Transverse colon (tissue), 4 donors: ENCODE measurements around the gene ITPR2. TPM values are rescaled to one million over a fixed set of nuclear protein-coding genes. Genes with fewer than 3 reads are reported as not detected.
"Not testable (repeated sequence)": the region's sequence is repeated elsewhere in the genome, so short reads cannot be mapped to it uniquely, and the experiment has no call there.

ENCODE experiments used
- DNase-seq: peaks from one replicate; pipeline ENCODE4 v3.0.0-alpha.2; 2019
- H3K27ac ChIP-seq, 4 donors: fragments of 200-600 bp; sonication (generic); 2 replicates each; pipeline ENCODE4 v1.5.1; 2016 to 2018; ENCODE audit warnings: inconsistent platforms in 4 of 4
- H3K27me3 ChIP-seq: fragments of 200-600 bp; sonication (generic); 2 replicates; pipeline ENCODE4 v1.5.1; 2017; ENCODE audit warnings: inconsistent platforms
- H3K36me3 ChIP-seq, 4 donors: fragments of 200-600 bp; sonication (generic); 2 replicates each; pipeline ENCODE4 v1.5.1; 2017 to 2019; ENCODE audit warnings: inconsistent platforms in 4 of 4
- H3K4me1 ChIP-seq, 4 donors: fragments of 200-600 bp; sonication (generic); 2 replicates each; pipeline ENCODE4 v1.5.1; 2017 to 2020; ENCODE audit warnings: inconsistent platforms in 4 of 4
- H3K4me3 ChIP-seq, 4 donors: fragments of 200-600 bp; sonication (generic); 1 replicate in 1 of 4; 2 replicates in 3 of 4; pipeline versions ENCODE4 v1.5.1 to v1.6.1; 2017 to 2019; ENCODE audit warnings: inconsistent platforms in 4 of 4
- H3K9me3 ChIP-seq, 2 donors: fragments of 200-600 bp; sonication (generic); 2 replicates each; pipeline ENCODE4 v1.5.1; 2017 to 2019; ENCODE audit warnings: inconsistent platforms in 2 of 2
- CTCF ChIP-seq, 5 experiments: fragments of 200-600 bp in 3 of 5; fragments of 450-650 bp in 2 of 5; sonication (generic) in 3 of 5; IDR thresholded peaks; 1 replicate in 2 of 5; 2 replicates in 3 of 5; pipeline ENCODE4 v1.5.1; 2016 to 2017; ENCODE audit warnings: antibody characterized with exemption in 5 of 5, inconsistent platforms in 3 of 5, mild to moderate bottlenecking in 2 of 5, moderate library complexity in 1 of 5
- EP300 ChIP-seq: sonication (generic); formaldehyde crosslinking; IDR thresholded peaks from one replicate; pipeline ENCODE4 v1.6.1; 2017; ENCODE audit warnings: antibody characterized with exemption, low read depth
- POLR2A ChIP-seq: fragments of 450-650 bp; IDR thresholded peaks from one replicate; pipeline ENCODE4 v1.6.1; 2016; ENCODE audit warnings: antibody characterized with exemption, mild to moderate bottlenecking, moderate library complexity
- POLR2AphosphoS5 ChIP-seq, 3 donors: sonication (generic); formaldehyde crosslinking; IDR thresholded peaks; one replicate each; pipeline ENCODE4 v1.6.1; 2016; ENCODE audit warnings: antibody characterized with exemption in 3 of 3
- WGBS, 2 donors: methylation state at CpG; one replicate each; pipeline ENCODE4 v1.1.5; 2018; ENCODE audit warnings: low coverage in 1 of 2; 5-methylcytosine and 5-hydroxymethylcytosine counted together
- in situ Hi-C, 4 donors: fragments of 200-750 bp; cut with MboI; loops; one replicate each; pipeline versions ENCODE4 v1.15.0 to v1.15.1; 2017; ENCODE audit warnings: low sequenced_read_pairs in 3 of 4, low pct_ligation_motif_present in 1 of 4, low pct_unique_long_range_greater_than_20kb in 1 of 4
- intact Hi-C: fragments of 100-400 bp; cut with DNase I; formaldehyde crosslinking; loops from one replicate; pipeline ENCODE4 v1.15.1; 2023; ENCODE audit warnings: low total_unique reads
- total RNA-seq, 4 donors: library from RNA; depleted of rRNA; stranded (reverse); fragments of >200 nt; gene quantifications; one replicate each; pipeline ENCODE4 v1.1.0, GENCODE V29; 2016

Gene ITPR2
- total RNA-seq, 4 donors from 2014 or later: 29.8 to 60.5 (median 41.2) TPM

- Histone ChIP-seq H3K4me1 (peaks cover 0 to 15% (median 4%) of the 10 kb centered on the region in 4 donors), H3K36me3 (peaks cover 0 to 15% (median 5%) of the 10 kb centered on the region in 4 donors), H3K9me3 (no peaks in the 10 kb centered on the region), H3K4me3 (no peak overlapping the region), H3K27me3 (no peaks in the 10 kb centered on the region), H3K27ac (no peak overlapping the region)
- no peak for DNase-seq
- in situ Hi-C loops: loop anchor here in 1 of 4 donors (25.0 kb wide), 1 partner anchor 104 kb away; no protein-coding TSS in a partner anchor
- TF ChIP-seq EP300 (no peak), CTCF (IDR thresholded peaks at IDR 0.05) (no peak), POLR2A (no peak), POLR2AphosphoS5 (IDR thresholded peaks at IDR 0.05) (no peak)
- intact Hi-C loops: no loop called here
- 93 to 97% methylated on average over 3 to 5 of the region's 5 CpGs for WGBS, 2 donors
Measured at GRCh38 chr12:26683443-26683842, 149.6 kb downstream of the ITPR2 start.

GRCh38 chr12:26680727-26681455 lies 152.1 kb downstream of the ITPR2 start:
- H3K4me3 ChIP-seq: no peak overlapping the region
- H3K9me3 ChIP-seq: no peaks in the 10 kb centered on the region
- no peak for DNase-seq
- intact Hi-C loops: no loop called here
- TF ChIP-seq POLR2AphosphoS5 (IDR thresholded peaks at IDR 0.05) (no peak), POLR2A (no peak), EP300 (no peak), CTCF (IDR thresholded peaks at IDR 0.05) (no peak)
- H3K27me3 ChIP-seq: no peaks in the 10 kb centered on the region
- peaks cover 0 to 15% (median 5%) of the 10 kb centered on the region in 4 donors for H3K36me3 ChIP-seq
- WGBS, 2 donors: 52 to 64% methylated on average over 3 of the region's 3 CpGs
- no peak overlapping the region for H3K27ac ChIP-seq
- peaks cover 0 to 15% (median 4%) of the 10 kb centered on the region in 4 donors for H3K4me1 ChIP-seq
- in situ Hi-C loops: loop anchor here in 1 of 4 donors (25.0 kb wide), 1 partner anchor 106 kb away; no protein-coding TSS in a partner anchor

GRCh38 chr12:26678697-26679660 lies 154.0 kb downstream of the ITPR2 start:
- TF ChIP-seq EP300: no peak
- TF ChIP-seq POLR2AphosphoS5 (IDR thresholded peaks at IDR 0.05): no peak
- no peak for TF ChIP-seq CTCF (IDR thresholded peaks at IDR 0.05)
- no peak for TF ChIP-seq POLR2A
- H3K4me3 ChIP-seq: no peak overlapping the region
- in situ Hi-C loops: loop anchor here in 1 of 4 donors (25.0 kb wide), 1 partner anchor 108 kb away; no protein-coding TSS in a partner anchor
- no peak for DNase-seq
- H3K27ac ChIP-seq: no peak overlapping the region
- intact Hi-C loops: no loop called here
- peaks cover 0 to 15% (median 4%) of the 10 kb centered on the region in 4 donors for H3K4me1 ChIP-seq
- H3K36me3 ChIP-seq: peaks cover 0 to 7% (median 3%) of the 10 kb centered on the region in 4 donors
- H3K9me3 ChIP-seq: no peaks in the 10 kb centered on the region
- no peaks in the 10 kb centered on the region for H3K27me3 ChIP-seq
- 37 to 52% methylated on average over 4 of the region's 4 CpGs for whole genome bisulfite sequencing, 2 donors

- 59 to 80% methylated on average over 2 to 5 of the region's 5 CpGs for WGBS, 2 donors
- intact Hi-C loops, H3K4me3 ChIP-seq, H3K4me1 ChIP-seq, H3K9me3 ChIP-seq, DNase-seq, H3K27me3 ChIP-seq, H3K27ac ChIP-seq, H3K36me3 ChIP-seq: not testable (repeated sequence)
- in situ Hi-C loops: loop anchor here in 1 of 4 donors (25.0 kb wide), 1 partner anchor 584 kb away; no protein-coding TSS in a partner anchor
Measured at GRCh38 chr12:26671487-26671886, 161.5 kb downstream of the ITPR2 start.
